NCI-H526 (cell line): ENCODE results near the gene RUFY4.
"Not testable (repeated sequence)": the region's sequence is repeated elsewhere in the genome, so short reads cannot be mapped to it uniquely, and the experiment has no call there.

Source experiments
- DNase-seq, 2 experiments: peaks; one replicate each; lab custom pipeline; 2025; lab: John Stamatoyannopoulos, UW

RUFY4 gene

DNA sequence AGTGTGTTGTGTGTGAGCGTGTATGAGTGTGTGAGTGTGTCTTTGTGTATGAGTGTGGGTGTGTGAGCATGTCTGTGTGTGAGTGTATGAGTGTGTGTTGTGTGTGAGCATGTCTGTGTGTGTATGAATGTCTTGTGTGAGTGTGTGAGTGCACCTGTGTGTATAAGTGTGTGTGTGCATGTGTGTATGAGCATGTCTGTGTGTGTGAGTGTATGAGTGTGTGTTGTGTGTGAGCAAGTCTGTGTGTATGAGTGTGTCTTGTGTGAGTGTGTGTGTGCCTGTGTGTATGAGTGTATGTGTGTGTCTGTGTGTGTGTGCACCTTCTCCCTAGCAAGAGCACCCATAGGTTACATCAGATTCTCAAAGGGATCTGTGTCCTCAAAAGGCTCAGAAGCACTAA is 37.8 kb upstream of the RUFY4 start:
- DNase-seq: no peak

DNA sequence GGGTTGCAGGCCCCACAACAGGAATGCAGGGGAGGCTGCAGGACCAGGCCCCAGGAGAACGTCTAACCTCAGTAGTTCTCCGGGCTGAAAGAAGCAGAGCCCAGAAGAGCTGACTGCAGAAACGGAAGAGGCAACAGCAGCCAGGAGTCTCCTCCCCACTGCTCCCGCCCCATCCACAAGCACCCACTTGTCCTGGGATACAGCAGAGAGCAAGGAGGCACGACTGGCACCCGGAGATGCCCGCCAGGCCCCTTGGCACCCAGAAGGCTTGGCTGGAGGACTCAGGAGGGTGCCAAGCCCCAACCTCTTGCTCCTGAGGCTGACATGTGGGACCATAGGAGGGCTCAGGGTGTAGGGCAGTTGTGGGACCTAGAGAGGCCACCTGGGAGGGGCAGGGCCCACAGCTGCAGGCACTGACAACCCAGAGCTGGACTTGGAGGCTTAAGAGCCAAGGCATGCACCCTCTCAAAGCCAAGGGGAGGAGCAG is 37.2 kb upstream of the RUFY4 start:
- DNase-seq: no peak

DNA sequence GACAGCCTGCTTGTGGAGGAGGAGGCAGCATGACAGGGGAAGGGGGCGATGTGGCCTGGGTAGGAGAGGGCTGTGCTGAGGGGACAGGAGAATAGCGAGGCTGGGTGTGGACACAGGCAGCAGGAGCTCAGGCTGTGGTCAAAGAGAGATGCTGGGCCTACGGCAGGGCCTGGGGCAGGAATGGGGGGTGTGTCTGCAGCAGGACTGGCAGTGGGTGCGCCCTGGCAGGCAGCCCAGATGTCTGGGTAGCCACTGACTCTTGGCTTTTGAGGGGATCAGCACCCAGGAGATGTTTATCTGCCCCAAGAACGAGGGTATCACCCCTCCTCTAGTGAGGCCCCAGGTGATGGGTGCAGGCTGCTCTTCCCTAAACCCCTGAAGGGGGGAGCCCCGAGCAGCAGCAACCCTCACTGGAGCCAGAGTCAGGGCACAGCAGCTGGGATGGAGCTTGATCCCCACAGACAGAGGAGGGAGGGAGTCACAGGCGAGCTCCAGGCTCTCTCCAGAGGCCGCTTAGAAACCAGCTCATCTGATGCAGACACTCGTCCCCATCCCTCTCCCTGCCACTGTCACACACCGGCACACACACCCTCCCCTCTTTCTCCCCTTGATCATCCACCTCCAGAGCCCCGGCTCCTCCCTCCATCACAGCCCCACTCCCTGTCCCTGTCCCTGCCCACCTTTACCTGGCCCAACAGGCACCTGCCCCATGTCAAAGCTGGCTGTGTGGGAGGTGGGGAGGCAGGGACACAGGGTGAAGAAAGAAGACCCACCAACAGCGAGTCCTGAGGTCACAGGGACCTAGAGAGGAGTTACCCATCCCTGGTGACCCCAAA is 36.5 kb upstream of the RUFY4 start:
- DNase-seq: no peak

DNA sequence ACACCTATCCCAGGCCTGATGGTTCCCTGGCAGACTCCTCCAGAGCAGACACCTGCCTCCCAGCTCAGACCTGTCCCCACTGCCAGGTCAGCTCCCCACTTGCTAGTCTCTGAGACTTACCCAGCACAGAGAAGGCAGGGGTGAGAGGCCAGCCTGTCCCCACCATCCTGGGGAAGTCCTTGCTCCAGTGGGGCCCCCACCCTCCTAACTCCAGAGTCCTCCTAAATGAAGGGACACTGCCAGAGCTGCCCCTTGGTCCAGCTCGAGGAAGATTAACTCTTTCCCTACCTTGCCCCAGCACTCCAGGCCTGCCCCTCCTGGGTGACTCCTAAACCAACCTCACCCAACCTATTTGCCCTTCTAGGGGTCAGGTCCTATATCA is 35.9 kb upstream of the RUFY4 start:
- no peak for DNase-seq

DNA sequence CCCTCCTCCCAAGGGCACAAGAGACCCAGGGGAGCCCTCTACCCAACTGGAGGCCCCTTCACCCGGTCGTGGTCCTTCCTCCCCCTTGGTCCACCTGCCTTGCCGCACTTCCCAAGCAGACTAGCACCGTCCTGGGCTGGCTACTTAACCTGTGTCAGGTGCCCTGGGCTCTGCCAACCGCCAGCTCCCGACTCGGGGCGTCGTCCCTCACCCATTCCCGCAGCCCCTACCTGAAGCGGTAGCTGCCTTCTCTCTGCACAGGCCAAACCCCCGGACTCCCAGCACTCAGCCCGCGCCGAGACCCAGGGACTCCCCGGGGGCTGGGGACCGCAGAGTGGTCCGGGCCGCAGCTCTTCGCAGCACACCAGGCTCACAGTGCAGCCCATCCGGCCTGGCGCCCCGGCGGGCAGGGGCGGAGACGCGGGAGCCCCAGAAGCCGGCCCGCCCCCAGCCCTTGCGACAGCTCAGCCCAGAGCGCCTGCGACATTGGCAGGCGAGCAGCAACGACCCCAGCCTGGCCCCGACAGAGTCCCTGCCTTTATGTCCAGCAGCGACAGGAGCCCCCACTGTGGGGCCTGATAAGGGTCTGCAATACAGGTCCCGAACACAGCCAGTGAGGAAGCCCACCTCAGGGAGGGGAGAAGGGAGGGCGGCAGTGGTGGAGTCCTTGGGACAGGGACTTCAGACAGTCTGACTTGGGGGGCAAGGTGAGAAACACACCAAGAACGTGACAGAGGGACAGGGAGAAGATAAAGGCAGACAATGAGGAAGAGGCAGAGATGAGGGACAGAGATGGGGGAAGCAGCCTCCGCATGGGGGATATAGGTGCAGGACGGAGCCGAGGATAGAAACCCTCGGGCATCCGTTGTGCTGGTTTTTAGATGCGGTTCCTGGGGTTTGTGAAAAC is 35.2 kb upstream of the RUFY4 start:
- no peak for DNase-seq

DNA sequence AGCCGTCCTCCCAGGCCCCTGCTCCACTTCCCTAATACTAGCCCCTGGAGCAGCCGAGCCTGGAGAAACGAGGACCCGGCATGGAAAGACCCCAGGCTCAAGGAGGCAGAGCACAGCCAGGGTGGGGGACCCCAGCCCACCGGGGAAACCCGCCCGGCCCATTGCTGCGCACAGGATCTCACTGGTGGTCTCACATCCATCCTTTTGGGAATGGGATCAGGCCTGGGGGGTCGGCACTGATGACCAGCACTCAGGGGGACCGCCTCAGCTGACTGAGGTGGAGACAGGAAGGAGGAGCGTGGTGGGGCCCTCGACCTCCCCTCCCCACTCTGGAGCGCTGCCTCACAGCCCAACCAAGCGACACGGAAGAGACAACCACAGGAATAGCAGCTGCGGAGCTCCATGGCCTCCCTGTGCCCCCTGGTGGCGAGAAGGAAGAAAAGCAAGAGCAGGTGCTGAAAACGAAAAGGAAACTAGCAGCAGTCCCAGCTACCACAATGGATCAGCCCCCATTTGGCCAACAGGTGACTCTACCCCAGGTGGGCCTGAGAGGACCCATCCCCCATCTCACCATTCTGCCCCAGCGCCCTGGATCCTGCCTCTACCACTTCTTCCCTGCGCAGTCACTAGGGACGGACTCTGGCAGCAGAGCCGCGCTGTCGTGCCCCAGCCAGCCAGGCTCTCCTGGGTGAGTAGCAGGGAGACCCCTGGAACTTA is 34.4 kb upstream of the RUFY4 start:
- peak; percentile 56 to 79 for DNase-seq

DNA sequence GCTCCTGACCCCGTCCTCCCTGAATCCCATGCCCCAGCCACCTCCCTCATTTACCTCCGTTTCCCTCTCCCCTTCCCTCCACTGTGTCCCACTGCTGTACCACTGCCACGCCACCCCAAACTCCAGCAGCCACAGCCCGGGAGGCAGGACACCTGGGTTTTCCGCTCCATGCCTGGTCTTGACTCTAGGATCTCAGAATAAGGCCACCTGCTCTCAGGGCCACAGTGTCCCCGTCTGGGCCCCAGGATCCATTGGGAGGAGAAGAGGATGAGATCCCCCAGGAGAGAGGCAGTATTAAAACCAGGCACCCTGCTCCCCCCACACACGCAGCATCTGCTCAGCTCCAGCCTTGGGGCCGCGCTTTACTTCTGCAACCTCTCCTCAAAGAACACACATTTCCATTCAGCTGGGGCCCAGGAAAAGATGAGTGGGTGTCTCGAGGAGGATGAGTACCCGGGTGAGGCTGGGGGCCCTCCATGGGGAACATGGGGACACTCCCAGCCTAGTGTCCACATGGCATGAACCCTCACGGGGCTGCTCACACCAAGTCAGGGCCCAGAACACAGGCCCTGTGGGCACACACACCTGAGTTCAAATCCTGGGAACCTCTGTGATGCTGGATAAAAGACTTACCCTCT is 33.5 kb upstream of the RUFY4 start:
- DNase-seq: no peak

DNA sequence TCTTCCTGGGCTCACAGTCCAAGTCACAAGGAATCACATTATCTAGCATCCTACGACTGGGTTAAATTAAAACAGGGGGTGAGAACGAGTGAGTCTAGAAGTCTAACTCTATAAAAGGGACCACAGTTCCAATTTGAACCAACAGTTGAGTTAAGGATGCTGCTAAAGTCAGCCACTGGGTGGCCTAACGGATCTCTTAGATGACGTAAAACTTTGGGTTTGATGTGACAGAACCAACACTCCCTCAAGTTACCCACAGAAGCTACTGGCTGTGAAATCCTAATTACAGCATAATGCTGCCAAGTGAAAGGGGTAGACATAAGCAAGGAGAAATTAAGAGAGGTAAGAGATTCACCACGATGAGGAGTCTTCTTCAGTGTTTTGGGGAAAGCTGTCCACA is 32.7 kb upstream of the RUFY4 start:
- no peak for DNase-seq

DNA sequence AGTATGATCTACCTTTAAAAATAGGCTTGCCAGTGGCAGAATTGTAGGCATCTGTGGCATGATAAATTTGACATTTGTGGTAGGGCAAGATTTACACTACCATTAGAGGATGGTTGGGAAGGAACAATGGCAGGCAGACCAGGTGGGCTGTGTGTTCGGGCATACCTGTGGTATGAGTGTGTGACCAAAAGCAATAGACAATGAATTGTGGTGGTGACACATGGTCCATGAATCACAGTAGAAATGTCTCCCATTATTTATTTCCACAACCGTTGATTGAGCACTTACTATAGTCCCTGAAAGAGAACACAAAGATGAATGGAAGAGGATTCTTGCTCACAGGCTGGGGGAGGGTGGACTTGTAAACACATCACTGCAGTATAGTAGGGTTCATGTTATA is 29.9 kb upstream of the RUFY4 start:
- no peak for DNase-seq

DNA sequence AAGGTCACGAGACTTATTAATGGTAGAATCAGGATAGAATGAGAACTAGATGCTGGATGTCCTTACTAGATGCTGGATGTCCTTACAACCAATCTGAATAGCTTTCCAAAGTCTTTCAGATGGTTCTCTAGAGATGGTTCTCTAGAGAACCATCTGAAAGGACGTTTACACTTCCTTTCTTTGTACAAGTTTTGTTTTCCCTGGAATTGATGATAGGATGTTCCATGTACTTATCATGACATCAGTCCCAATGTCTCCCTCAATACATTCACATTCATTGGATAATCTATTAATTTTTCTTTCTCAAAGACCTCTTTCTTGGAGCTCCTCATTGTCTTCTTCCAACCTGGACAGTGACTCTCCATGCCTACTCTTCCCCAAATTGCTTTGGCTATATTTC is 28.2 kb upstream of the RUFY4 start:
- no peak for DNase-seq

DNA sequence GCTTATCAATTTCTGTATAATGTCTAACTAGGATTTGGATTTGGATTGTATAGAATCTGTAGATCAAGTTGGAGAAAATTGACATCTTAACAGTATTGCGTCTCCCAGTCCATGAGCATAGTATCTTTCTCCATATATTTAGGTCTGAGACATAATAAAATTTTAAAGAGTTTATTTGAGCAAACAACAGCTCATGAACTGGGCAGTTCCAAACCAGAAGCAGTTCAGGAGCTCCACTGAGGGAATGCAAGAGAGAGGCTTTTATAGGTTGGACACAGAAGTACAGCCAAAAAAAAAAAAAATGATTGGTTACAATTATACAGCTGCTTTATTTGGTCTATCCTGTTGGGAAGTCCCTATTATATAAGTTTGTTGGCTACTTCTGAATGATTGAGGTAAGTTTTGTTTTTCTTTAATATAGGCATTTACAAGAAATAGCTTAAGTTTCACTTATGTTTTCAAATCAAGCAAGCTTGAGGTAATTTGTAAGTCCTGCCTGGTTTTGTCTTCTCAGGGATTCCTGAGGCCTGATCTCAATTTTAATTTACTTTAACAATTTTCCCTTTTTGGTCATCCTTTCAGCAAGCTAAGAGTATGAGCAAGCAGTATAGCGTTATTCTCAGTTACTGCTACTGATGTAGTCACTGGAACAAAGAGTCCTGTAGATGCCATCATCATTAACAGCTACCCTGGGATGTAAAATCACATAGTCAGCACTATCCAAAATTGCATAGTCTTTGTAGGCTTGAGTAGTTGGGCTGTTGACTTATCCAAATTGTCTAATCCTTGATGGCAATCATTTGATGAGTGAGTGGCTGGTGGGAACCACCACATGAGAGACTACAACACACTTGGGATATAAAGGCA is 27.5 kb upstream of the RUFY4 start:
- DNase-seq: no peak

DNA sequence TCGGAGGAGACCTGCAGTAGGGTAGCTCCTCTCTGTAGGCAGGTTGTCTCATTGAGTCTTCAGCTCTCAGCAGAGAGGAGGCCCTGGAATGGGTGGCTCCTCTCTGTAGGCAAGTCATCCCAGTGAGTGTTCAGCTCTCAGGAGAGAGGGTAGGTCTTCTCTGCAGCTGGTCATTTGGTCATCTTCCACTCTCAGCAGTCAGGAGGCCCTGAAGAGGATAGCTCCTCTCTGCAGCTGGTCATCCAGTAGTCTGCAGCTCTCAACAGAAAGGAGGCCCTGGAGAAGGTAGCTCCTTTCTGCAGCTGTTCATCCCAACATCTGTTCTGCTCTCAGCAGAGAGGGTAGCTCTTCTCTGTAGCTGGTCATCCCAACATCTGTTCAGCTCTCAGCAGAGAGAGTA is 26.0 kb upstream of the RUFY4 start:
- no peak for DNase-seq

DNA sequence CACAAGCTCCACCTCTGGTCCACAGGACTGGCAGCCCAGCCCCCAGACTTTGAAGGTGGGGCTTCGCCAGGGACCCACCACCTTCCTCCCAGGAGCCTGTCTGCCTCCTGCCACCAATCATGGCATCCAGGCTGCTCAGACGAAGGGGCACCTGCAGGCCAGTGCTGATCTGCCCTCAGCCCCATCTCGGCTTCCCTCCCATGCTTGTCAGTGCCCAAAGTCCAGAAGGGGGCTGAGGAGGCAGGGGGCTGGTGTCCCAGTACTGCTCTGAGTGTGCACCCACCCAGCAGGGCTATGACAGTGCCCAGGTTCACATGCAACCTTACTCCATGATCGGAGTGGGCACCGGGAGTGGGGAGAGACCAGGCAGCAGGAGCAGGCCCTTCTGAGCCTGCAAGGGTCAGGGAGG is 25.3 kb upstream of the RUFY4 start:
- DNase-seq: no peak

DNA sequence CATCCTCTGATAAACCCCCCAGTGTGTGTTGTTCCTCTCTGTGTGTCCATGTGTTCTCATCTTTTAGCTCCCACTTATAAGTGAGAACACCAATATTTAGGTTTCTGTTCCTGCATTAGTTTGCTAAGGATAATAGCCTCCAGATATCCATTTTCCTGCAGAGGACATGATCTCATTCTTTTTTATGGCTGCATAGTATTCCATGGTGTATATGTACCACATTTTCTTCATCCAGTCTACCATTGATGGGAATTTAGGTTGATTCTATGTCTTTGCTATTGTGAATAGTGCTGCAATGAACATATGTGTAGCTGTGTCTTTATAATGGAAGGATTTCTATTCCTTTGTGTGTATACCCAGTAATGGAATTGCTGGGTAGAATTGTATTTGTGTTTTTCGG is 24.5 kb upstream of the RUFY4 start:
- not testable (repeated sequence) for DNase-seq

DNA sequence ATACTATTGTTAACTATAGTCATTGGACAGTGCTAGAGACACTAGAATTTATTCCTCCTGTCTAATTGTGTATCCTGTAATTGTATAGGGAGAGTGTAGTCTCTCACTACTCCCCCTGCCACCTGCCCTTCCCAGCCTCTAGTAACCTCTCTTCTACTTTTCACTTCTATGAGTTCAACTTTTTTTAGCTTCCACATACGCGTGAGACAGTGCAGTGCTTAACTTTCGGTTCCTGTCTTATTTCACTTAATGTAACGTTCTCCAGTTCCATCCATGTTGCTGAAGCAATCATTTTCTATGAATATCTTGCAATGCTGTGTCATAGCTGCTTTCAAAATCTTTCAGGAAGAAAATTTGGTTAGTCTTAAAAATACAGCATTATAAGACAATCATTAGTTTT is 22.8 kb upstream of the RUFY4 start:
- DNase-seq: no peak

DNA sequence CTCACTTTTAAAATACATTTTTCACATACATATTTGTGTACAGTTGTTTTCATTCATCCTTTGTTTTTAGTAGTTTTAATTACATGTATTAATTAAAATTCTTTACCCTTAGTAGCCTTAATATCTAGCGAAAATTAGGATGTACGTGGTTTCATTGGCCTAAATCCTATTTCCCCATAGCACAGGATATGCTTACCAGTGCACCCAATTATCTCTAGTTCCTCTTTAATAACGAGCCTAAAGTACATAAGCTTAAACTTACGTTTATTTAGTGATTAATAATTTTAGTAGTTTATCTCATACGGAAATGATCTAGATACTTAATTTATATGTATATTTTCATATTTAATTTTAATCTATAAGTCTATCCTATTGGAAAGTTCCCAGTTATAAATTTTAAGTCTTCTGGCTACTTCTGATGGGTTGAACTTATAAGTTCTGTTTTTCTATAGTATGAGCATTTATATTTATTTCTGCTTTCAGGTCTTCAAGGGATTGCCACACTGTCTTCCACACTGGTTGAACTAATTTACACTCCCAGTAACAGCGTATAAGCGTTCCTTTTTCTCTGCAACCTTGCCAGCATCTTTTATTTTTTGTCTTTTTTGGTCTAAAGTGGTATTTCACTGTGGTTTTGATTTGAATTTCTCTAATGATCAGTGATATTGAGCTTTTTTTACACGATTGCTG is 21.4 kb upstream of the RUFY4 start:
- DNase-seq: no peak

DNA sequence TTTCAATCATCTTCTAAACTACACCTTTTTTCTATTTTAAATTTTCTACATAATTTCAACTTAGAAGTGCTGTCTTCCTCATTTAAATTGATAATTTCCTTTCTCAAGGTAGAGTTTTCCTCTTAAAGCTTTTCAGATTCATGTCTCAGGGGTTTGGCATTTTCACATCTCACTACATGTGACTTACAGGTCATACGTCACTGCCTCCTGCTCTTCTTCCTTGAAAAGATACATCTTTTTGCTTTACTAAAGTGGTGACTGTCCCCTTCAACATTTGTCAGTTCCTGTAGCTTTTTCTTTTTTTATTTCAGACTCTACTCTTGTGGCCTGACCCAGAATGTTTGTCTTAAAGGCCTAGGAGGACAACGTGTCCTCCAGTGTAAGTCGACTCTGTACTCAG is 17.1 kb upstream of the RUFY4 start:
- no peak for DNase-seq

DNA sequence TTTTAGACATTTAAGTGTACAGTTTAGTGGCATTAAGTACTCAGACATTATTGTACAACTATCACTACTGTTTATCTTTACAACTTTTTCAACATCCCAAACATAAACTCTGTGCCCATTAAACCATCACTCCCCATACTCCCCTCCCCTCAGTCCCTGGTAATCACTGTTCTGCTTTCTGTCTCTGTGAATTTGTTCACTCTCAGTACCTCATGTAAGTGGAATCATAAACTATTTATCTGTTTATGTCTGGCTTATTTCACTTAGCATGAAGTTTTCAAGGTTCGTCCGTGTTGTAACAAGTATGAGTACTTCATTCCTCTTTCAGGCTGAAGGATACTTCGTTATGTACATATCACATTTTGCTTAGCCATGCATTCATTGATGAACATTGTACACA is 9.8 kb upstream of the RUFY4 start:
- no peak for DNase-seq

DNA sequence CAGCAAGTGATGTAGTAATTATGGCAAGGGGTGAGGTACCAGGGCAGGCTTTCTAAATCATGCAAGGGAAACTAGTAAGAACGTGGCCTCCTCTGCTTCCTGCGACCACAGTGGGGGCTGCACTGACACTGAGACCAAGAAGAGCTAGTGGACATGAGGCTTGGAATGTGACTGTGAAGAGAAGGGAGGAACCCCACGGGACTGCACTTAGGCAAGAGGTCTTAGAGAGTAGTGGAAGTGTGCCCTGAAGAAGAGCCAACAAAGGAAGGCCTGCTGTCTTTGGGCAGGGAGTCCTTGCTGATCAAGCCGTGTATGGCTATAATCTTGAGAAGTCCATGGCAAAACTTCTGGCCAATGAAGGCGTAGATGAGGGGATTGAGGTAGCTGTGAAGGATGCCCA is 8.9 kb upstream of the RUFY4 start:
- no peak for DNase-seq

DNA sequence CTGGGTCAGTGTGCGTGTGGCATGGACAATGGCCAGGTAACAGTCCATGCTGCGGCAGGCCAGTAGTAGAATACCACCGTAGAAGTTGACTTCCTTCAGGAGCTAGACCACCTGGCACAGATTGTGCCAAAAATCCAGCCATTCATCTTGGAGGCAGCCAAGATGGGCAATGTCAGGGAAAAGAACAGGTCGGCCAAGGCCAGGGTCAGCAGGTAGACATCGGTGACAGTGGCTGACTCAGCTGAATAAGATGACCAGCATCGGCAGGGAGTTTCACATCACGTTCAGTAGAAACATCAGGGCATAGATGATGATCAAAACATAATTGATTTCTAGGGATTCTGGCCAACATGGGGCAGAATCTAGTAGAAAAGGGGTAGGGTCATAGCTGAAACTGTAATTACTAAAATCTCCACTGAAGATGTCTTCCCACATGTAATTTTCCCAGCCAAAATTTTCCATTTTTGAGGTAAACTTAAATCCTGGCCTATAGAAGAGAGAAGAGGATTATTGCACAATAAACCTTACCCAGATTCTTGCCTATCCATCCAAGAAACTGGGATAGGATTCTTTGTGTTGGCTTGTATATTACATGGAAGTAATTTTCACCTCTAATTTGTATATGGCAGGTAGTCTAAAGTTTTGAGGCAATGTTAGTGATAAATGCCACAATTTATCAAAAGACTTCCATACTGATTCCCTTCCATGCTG is 7.9 kb upstream of the RUFY4 start:
- DNase-seq: no peak
